Putamen (tissue), 1 donor: ENCODE results near the gene NAAA.
"Not testable (repeated sequence)": the region's sequence is repeated elsewhere in the genome, so short reads cannot be mapped to it uniquely, and the experiment has no call there.

Source experiments
- DNase-seq: peaks from one replicate; pipeline ENCODE4 v3.0.0-alpha.2; 2016; ENCODE audit warnings: low spot score

Gene NAAA

GRCh38 chr4:75919920-75920319, 20.9 kb downstream of the NAAA start:
- DNase-seq = no peak

- DNase-seq = no peak
These were observed 24.6 kb downstream of the NAAA start for GRCh38 chr4:75916091-75916661.

GRCh38 chr4:75912968-75913367, 27.8 kb downstream of the NAAA start:
- no peak for DNase-seq

GRCh38 chr4:75910831-75911230, 30.0 kb downstream of the NAAA start:
- DNase-seq = not testable (repeated sequence)

GRCh38 chr4:75909405-75909804, 31.4 kb downstream of the NAAA start:
- DNase-seq = no peak

- no peak for DNase-seq
These were observed 32.3 kb downstream of the NAAA start for GRCh38 chr4:75908555-75908954.

GRCh38 chr4:75907966-75908365, 32.8 kb downstream of the NAAA start:
- DNase-seq = no peak

GRCh38 chr4:75904076-75904475, 36.7 kb downstream of the NAAA start:
- DNase-seq = no peak

GRCh38 chr4:75902352-75902751, 38.5 kb downstream of the NAAA start, which contains the start of gene PPEF2:
Gene PPEF2 (minus strand): TSS chr4:75902452. CDS start chr4:75896325, 6,127 bp downstream.
- no peak for DNase-seq

GRCh38 chr4:75898536-75898935, 42.3 kb downstream of the NAAA start:
- DNase-seq = no peak

GRCh38 chr4:75895744-75896314, 45.0 kb downstream of the NAAA start:
- no peak for DNase-seq

- DNase-seq = no peak
These were observed 48.3 kb downstream of the NAAA start for GRCh38 chr4:75892508-75892907.

- DNase-seq = no peak
These were observed 49.2 kb downstream of the NAAA start for GRCh38 chr4:75891611-75892010.

GRCh38 chr4:75889537-75890199, 51.1 kb downstream of the NAAA start:
- no peak for DNase-seq

- no peak for DNase-seq
These were observed 54.7 kb downstream of the NAAA start for GRCh38 chr4:75886104-75886503.

GRCh38 chr4:75881476-75881875, 59.3 kb downstream of the NAAA start:
- DNase-seq = no peak

GRCh38 chr4:75880278-75880677, 60.5 kb downstream of the NAAA start:
- DNase-seq = no peak

GRCh38 chr4:75878246-75878756, 62.5 kb downstream of the NAAA start:
- DNase-seq = no peak

- no peak for DNase-seq
These were observed 64.6 kb downstream of the NAAA start for GRCh38 chr4:75876218-75876617.

- DNase-seq = no peak
These were observed 71.7 kb downstream of the NAAA start for GRCh38 chr4:75869100-75869499.

- DNase-seq = no peak
These were observed 73.7 kb downstream of the NAAA start for GRCh38 chr4:75867130-75867529.
